HG03095 (cell line): ENCODE data around the gene KRTAP5-7.
"Not testable (repeated sequence)": the region's sequence is repeated elsewhere in the genome, so short reads cannot be mapped to it uniquely, and the experiment has no call there.

ENCODE experiments used
- ATAC-seq: cut with Tn5 transposase; IDR thresholded peaks from one replicate; pipeline ENCODE4 v1.9.1; 2021; ENCODE audit warnings: moderate library complexity; ENCODE audit not compliant: unreplicated experiment

The KRTAP5-7 gene

DNA sequence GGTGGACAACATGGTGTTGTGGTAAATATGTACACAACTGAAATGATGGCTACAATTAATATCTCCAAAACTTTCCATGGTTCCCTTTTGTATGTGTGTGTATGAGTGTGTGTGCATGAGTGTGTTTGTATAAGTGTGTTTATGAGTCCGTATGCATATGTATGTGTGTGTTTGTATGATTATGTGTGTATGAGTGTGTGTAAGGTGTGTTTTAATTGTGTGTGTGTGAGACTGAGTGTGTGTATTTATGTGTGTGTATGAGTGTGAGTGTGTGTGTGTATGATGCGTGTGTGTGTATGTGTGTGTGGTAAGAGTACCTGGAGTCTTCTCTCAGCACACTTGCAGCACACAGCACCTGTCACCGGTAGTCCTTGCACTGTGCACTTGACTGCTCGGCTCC, 29.0 kb downstream of the KRTAP5-7 start:
- no peak for ATAC-seq

DNA sequence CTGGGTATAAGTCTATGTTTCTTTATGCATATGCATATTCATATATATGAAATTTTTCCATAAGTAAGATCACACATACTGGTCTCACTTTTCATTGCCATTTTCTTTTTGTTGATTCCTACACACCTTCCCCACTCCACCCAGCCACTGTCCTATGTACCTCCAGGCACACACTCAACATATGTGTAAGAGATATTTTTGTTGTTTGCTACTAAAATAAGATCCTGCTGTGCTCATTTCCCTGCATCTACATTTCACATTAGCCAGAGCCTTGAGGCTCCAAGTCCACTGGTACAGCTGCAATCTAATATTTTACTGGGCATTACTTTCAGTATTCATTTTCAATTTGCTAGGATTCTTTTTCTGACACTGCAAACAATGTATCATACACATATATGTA, 30.2 kb downstream of the KRTAP5-7 start:
- no peak for ATAC-seq

DNA sequence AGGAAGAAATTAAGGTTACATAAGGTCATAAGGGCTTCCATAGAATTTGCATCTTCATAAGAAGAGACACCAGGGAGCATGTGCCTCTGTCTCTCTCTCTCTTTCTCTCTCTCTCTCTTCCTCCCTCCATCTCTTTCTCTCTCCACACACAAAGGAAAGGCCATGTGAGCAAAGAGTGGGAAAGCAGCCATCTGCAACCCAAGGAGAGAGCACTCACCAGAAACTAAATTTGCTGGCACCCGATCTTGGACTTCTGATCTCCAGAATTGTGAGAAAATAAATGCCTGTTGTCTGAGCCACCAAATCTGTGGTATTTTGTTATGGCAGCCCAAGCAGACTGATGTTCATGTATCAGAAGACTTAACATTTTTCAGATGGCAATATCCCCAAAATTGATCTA, 31.9 kb downstream of the KRTAP5-7 start:
- no peak for ATAC-seq

DNA sequence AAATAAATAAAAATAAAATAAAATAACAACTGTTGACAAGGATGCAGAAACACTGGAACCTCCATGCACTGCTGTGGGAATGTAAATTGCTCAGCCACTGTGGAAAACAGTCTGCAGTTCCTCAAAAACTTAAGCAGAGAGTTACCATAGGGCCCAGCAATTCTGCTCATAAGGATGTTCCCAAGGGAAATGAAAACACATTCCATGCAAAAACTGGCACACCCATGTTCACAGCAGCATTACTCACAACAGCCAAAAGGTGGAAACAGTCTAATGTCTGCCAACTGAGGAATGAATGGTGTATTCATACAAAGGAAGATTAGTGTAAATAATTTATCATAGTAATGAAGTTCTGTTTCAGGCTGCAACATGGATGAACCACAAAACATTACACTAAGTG, 35.1 kb downstream of the KRTAP5-7 start:
- ATAC-seq, result no peak

DNA sequence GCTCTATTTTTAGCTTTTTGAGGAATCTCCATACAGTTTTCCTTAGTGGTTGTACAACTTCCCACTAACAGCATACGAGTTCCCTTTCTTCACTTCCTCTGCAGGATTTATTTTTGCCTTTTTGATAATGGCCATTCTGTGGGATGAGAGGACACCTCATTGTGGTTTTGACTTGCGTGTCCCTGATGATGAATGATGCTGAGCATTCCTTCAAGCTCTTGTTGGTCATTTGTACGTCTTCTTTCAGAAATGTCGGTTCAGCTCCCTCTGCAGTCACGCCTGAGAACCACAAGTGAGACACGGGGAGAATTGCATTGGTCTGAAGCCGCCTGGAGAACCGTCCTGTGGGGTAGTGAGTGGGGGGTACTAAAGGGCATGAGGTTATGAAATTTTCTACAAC, 36.3 kb downstream of the KRTAP5-7 start:
- ATAC-seq, result no peak

GRCh38 chr11:71564430-71564829, 37.4 kb downstream of the KRTAP5-7 start:
- ATAC-seq, result no peak

- ATAC-seq, result no peak
These were observed 38.2 kb downstream of the KRTAP5-7 start, which contains the start of gene KRTAP5-10 for GRCh38 chr11:71565263-71565662. Gene KRTAP5-10, plus strand, starts transcription at chr11:71565563. Its CDS starts 25 bp downstream, at chr11:71565588.

- no peak for ATAC-seq
These were observed 39.1 kb downstream of the KRTAP5-7 start for GRCh38 chr11:71566081-71566620.

GRCh38 chr11:71566626-71567599, 39.8 kb downstream of the KRTAP5-7 start:
- ATAC-seq, result not testable (repeated sequence)

DNA sequence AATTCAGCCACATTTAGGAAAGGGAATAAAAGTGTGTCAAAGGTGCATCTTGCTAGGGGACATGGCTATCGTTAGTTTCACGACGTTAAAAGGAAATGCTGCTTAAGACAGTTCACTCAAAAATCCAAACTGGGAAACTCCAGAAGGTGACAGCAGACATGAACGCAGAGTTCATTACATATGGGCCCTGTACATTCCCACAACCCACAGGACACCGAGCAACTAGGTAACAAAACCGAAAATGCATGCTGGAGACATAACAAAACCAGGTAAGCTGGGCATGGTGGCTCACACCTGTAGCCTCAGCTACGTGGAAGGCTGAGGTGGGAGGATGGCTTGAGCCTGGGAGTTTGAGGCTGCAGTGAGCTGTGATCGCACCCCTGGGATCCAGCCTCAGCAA, 40.6 kb downstream of the KRTAP5-7 start:
- not testable (repeated sequence) for ATAC-seq

GRCh38 chr11:71568704-71569349, 41.8 kb downstream of the KRTAP5-7 start:
- ATAC-seq, result no peak

DNA sequence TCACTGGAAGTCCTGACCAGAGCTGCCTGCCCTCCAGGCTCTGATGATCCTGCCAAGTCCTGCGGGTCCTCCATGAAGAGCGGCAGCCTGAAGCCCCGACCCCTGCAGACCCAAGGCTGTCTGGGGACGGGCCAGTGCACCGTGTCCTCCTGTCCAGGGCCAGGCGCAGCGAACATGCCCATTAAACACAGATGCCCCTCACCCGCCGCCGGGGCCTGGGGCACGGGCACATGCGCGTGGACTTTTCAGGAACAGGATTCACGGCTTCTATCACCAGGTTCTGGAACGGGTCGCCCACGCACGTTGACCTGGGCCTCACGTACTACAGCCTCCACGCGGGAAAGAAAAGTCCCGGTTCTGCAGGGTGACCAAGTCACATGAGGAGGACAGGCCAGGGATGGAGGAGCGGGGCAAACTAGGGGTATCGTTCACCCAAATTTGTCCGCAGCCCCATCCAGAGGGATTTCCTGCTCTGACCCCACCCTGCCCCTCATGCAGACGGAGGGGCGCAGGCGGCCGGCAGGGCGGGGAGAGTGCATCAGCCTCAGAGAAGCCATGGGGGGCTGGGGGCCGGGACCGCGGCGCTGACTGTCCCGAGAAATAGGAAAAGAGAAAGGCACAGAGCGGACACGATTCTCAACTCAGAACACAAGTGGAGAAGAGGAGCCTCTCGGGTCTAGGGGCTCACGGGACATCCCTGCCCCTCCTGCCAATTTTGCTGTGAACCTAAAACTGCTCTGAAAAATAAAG, 44.2 kb downstream of the KRTAP5-7 start:
- not testable (repeated sequence) for ATAC-seq

- ATAC-seq, result no peak
These were observed 45.7 kb downstream of the KRTAP5-7 start for GRCh38 chr11:71572811-71573210.

GRCh38 chr11:71574418-71574817, 47.4 kb downstream of the KRTAP5-7 start:
- ATAC-seq, result no peak

GRCh38 chr11:71575723-71576424, 48.8 kb downstream of the KRTAP5-7 start:
- ATAC-seq, result no peak

GRCh38 chr11:71576688-71577465, 49.8 kb downstream of the KRTAP5-7 start:
- ATAC-seq, result not testable (repeated sequence)

DNA sequence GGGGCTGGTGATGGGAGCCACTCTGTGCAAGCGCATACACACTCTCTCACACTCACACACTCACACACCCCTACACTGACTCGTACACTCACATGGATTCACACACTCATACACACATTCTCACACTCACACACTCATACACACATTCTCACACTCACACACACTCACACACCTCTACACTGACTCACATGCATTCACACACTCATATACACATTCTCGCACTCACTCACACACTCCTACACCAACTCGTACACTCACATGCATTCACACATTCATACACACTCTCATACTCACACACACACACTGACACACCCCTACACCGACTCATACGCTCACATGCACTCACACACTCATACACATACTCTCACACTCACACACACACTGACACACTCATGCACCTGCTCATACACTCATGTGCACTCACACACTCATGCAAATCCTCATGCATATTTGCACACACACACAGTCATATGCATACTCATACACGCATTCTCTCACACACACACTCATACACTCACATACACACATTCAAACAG, 50.5 kb downstream of the KRTAP5-7 start:
- no peak for ATAC-seq
